Adrenal gland (tissue), 12 donors: ENCODE data around the gene FCRLA. TPM values are rescaled to one million over a fixed set of nuclear protein-coding genes. Genes with fewer than 3 reads are reported as not detected.
"Not testable (repeated sequence)": the region's sequence is repeated elsewhere in the genome, so short reads cannot be mapped to it uniquely, and the experiment has no call there.

Experiments used
- DNase-seq, 7 donors: peaks; one replicate each; pipeline ENCODE4 v3.0.0-alpha.2; 2019 to 2020
- H3K27ac ChIP-seq, 5 donors: fragments of 200-600 bp; sonication (generic) in 4 of 5; 1 replicate in 3 of 5; 2 replicates in 2 of 5; pipeline versions ENCODE4 v1.5.1 to v1.8.0; 2016 to 2020; ENCODE audit warnings: mild to moderate bottlenecking in 1 of 5
- H3K27me3 ChIP-seq: fragments of 200-600 bp; 2 replicates; pipeline ENCODE4 v1.8.0; 2021
- H3K36me3 ChIP-seq, 2 donors: fragments of 200-600 bp; replicated peaks in 1 of 2; 1 replicate in 1 of 2; 2 replicates in 1 of 2; pipeline versions ENCODE4 v1.5.1 to v1.8.0; 2018 to 2022
- H3K4me1 ChIP-seq, 2 donors: fragments of 200-600 bp; replicated peaks in 1 of 2; 1 replicate in 1 of 2; 2 replicates in 1 of 2; pipeline versions ENCODE4 v1.5.1 to v1.8.0; 2018 to 2021
- H3K4me3 ChIP-seq, 4 donors: fragments of 200-600 bp; sonication (generic) in 3 of 4; one replicate each; pipeline ENCODE4 v1.5.1; 2016 to 2018
- H3K9me3 ChIP-seq, 3 donors: fragments of 200-600 bp; sonication (generic) in 1 of 3; replicated peaks in 1 of 3; 1 replicate in 2 of 3; 2 replicates in 1 of 3; pipeline versions ENCODE4 v1.5.1 to v1.8.0; 2016 to 2021
- CTCF ChIP-seq, 6 experiments: fragments of 450-650 bp in 4 of 6; fragments of 200-600 bp in 2 of 6; sonication (generic) in 1 of 6; IDR thresholded peaks; 1 replicate in 5 of 6; 2 replicates in 1 of 6; pipeline versions ENCODE4 v1.5.1 to v1.8.0; 2016 to 2021; ENCODE audit warnings: antibody characterized with exemption in 6 of 6, mild to moderate bottlenecking in 2 of 6, moderate library complexity in 1 of 6
- POLR2A ChIP-seq, 2 donors: fragments of 450-650 bp; IDR thresholded peaks; one replicate each; pipeline ENCODE4 v1.6.1; 2017; ENCODE audit warnings: antibody characterized with exemption in 2 of 2, mild to moderate bottlenecking in 2 of 2, moderate library complexity in 1 of 2
- WGBS, 4 donors: extraction: QIAGEN DNeasy Blood & Tissue Kit in 2 of 4; methylation state at CpG; one replicate each; pipeline versions ENCODE4 v1.1.5 to v1.1.7; 2013 to 2017; 5-methylcytosine and 5-hydroxymethylcytosine counted together
- intact Hi-C, 2 donors: fragments of 100-400 bp; cut with DNase I; formaldehyde crosslinking; loops; one replicate each; pipeline versions ENCODE4 v1.14.1 to v1.15.0; 2022 to 2023
- polyA plus RNA-seq, 3 donors: library from polyadenylated mRNA; stranded (reverse); fragments of 200-250 nt in 2 of 3; fragments of 350-450 nt in 1 of 3; fragmentation: Illumina TruSeq in 1 of 3; extraction: RNeasy Lipid Tissue Mini Kit (QIAGEN cat#74804) in 1 of 3; gene quantifications; one replicate each; pipeline ENCODE4 v1.2.3, GENCODE V29; 2013 to 2014
- total RNA-seq, 9 donors: library from RNA; depleted of rRNA in 4 of 9; stranded (reverse); fragments of >200 nt in 4 of 9; fragments of 120-200 nt in 1 of 9; fragmentation: NEBNext Ultra II Directional in 1 of 9; extraction: Animal tissue kit (Norgen Biotek cat#: 25700) in 1 of 9; gene quantifications; one replicate each; pipeline versions ENCODE4 v1.1.0 to v1.2.4, GENCODE V29; 2013 to 2023
- donor health status: healthy with polysubstance abuse.
- donor health status: Bipolar disorder and iron deficiency.
- donor health status: DM: yes; HTN: yes; CAD: no.
- donor health status: DM: no; HTN: no; CAD: no.
- donor health status: DM: no; HTN: no; CAD: no.
- donor health status: DM: yes; HTN: yes; CAD: no.

FCRLA gene
- total and polyA plus RNA-seq, 12 donors = 0.03 to 28.0 (median 0.22) TPM; not detected in 6

- H3K36me3 ChIP-seq = no peaks in the 10 kb centered on the region
- H3K4me3 ChIP-seq = no peak overlapping the region
- no peak for DNase-seq
- WGBS, 4 donors = 77 to 82% (median 79%) methylated on average over 6 to 8 of the region's 8 CpGs
- no peaks in the 10 kb centered on the region for H3K9me3 ChIP-seq
- intact Hi-C loops = no loop called here
- TF ChIP-seq CTCF (IDR thresholded peaks at IDR 0.05) = no peak
- TF ChIP-seq POLR2A (IDR thresholded peaks at IDR 0.05) = no peak
- H3K27ac ChIP-seq = no peak overlapping the region
- H3K27me3 ChIP-seq = peaks cover 14% of the 10 kb centered on the region
- H3K4me1 ChIP-seq = peaks cover 0 to 10% of the 10 kb centered on the region in 2 donors
Observed at GRCh38 chr1:161723459-161724141, 16.6 kb downstream of the FCRLA start.

GRCh38 chr1:161725258-161725907 lies 18.4 kb downstream of the FCRLA start:
- 41 to 46% (median 44%) methylated on average over 16 to 22 of the region's 22 CpGs for WGBS, 4 donors
- intact Hi-C loops, DNase-seq, H3K4me1 ChIP-seq, H3K36me3 ChIP-seq, H3K9me3 ChIP-seq: not testable (repeated sequence)
- Histone ChIP-seq H3K4me3 (peak overlapping the region in 1 of 4 donors; percentile 67), H3K27me3 (peaks cover 14% of the 10 kb centered on the region), H3K27ac (peak overlapping the region in 2 of 5 donors; percentile 81 to 88)

- no peak for TF ChIP-seq POLR2A (IDR thresholded peaks at IDR 0.05)
- TF ChIP-seq CTCF (IDR thresholded peaks at IDR 0.05) = peak in 3 of 6 experiments; percentile 13 to 33 (median 27)
- 0 to 1% (median 0%) methylated on average over 10 to 34 of the region's 34 CpGs for WGBS, 4 donors
- peaks cover 14% of the 10 kb centered on the region for H3K27me3 ChIP-seq
- H3K9me3 ChIP-seq = no peaks in the 10 kb centered on the region
- peaks cover 0 to 10% of the 10 kb centered on the region in 2 donors for H3K4me1 ChIP-seq
- DNase-seq = peak in 6 of 7 donors; percentile 17 to 55 (median 34)
- H3K36me3 ChIP-seq = no peaks in the 10 kb centered on the region
- H3K27ac ChIP-seq = peak overlapping the region in 4 of 5 donors; percentile 48 to 88 (median 66)
- H3K4me3 ChIP-seq = peak overlapping the region in 3 of 4 donors; percentile 16 to 67 (median 52)
- intact Hi-C loops = no loop called here
Observed at GRCh38 chr1:161725908-161726472, 19.0 kb downstream of the FCRLA start.

- TF ChIP-seq POLR2A (IDR thresholded peaks at IDR 0.05) (no peak), CTCF (IDR thresholded peaks at IDR 0.05) (peak in 1 of 6 experiments; percentile 28)
- Histone ChIP-seq H3K4me1 (peaks cover 0 to 10% of the 10 kb centered on the region in 2 donors), H3K36me3 (no peaks in the 10 kb centered on the region), H3K9me3 (no peaks in the 10 kb centered on the region), H3K27me3 (peaks cover 14% of the 10 kb centered on the region), H3K27ac (peak overlapping the region in 4 of 5 donors; percentile 52 to 88 (median 74)), H3K4me3 (peak overlapping the region in 3 of 4 donors; percentile 16 to 67 (median 52))
- peak; percentile 62 to 84 (median 76) for DNase-seq
- WGBS, 4 donors = 0 to 1% (median 0%) methylated on average over 8 to 83 of the region's 83 CpGs
- intact Hi-C loops = no loop called here
Observed at GRCh38 chr1:161726473-161727255, 19.6 kb downstream of the FCRLA start.
